ENCODE measurements around the gene ALG1. TPM values are rescaled to one million over a fixed set of nuclear protein-coding genes. Genes with fewer than 3 reads are reported as not detected.
"Not testable (repeated sequence)": the region's sequence is repeated elsewhere in the genome, so short reads cannot be mapped to it uniquely, and the experiment has no call there.

ALG1 gene
- total RNA-seq, 1 experiment from 2014 or later = 36.2 TPM

- H2AFZ ChIP-seq (ENCODE audit: low read length); H4K91ac ChIP-seq (ENCODE audit: insufficient read length, low read depth, low read length); H3T11ph ChIP-seq (ENCODE audit: low read length); H3K23me2 ChIP-seq (ENCODE audit: insufficient read length, low read depth, low read length, poor library complexity, severe bottlenecking); H2BK120ac ChIP-seq (ENCODE audit: low read depth, low read length, poor library complexity, severe bottlenecking); H3K9me3 Mint-ChIP-seq; H3K79me1 ChIP-seq (ENCODE audit: insufficient read depth, low read depth, low read length, poor library complexity, severe bottlenecking); H3K27me3 ChIP-seq (ENCODE audit: insufficient read depth, low read length); H4K8ac ChIP-seq (replicated peaks; ENCODE audit: insufficient read length, low read depth, low read length); H3K56ac ChIP-seq (ENCODE audit: insufficient read length, low read depth, low read length); H2BK12ac ChIP-seq (ENCODE audit: insufficient read length, low read depth, low read length); H3K4me1 ChIP-seq (ENCODE audit: insufficient read depth, low read length); H3K9me3 ChIP-seq (ENCODE audit: control insufficient read depth, low read depth, low read length); H2AK5ac ChIP-seq (ENCODE audit: insufficient read length, low read length); H3K27ac ChIP-seq (ENCODE audit: insufficient read length, low read depth, low read length); H2BK5ac ChIP-seq (ENCODE audit: insufficient read length, low read length); H3K4me2 ChIP-seq (ENCODE audit: insufficient read depth, insufficient read length, low read length); H2BK15ac ChIP-seq (ENCODE audit: low read depth, low read length); H3K27me3 Mint-ChIP-seq (ENCODE audit: low read depth); H3K18ac ChIP-seq (ENCODE audit: insufficient read length, low read depth, low read length); H3K14ac ChIP-seq (ENCODE audit: insufficient read depth, low read length); H3K4ac ChIP-seq (ENCODE audit: low read depth, low read length); H3K23ac ChIP-seq (ENCODE audit: insufficient read length, low read depth, low read length); H2BK20ac ChIP-seq (ENCODE audit: low read depth, low read length, poor library complexity, severe bottlenecking); H3K79me2 ChIP-seq (ENCODE audit: insufficient read depth, low read length); DNase-seq; H4K20me1 ChIP-seq (ENCODE audit: control insufficient read depth, insufficient read depth, insufficient read length); H4K5ac ChIP-seq (ENCODE audit: insufficient read length, low read depth, low read length); H3K9ac ChIP-seq (ENCODE audit: extremely low read depth, insufficient read length, low read length): not testable (repeated sequence)
- peaks cover 13 to 23% (median 18%) of the 10 kb centered on the region in 3 experiments; a peak in 6 of 7 replicates for H3K36me3 Mint-ChIP-seq (ENCODE audit: insufficient read depth in 1 of 3, low read depth in 3 of 3)
- peaks cover 21 to 30% of the 10 kb centered on the region in 2 experiments for H3K4me1 Mint-ChIP-seq
- 0 out of 7 replicates have a peak overlapping the region, but pooled peaks of 1 of the 3 experiments have one; percentile 47 for H3K27ac Mint-ChIP-seq
- no CpG with 5 or more reads among the region's 11 CpGs for WGBS (ENCODE audit: extremely low coverage, insufficient read length, low lambda C conversion rate)
- peak overlapping the region in 1 of 2 experiments; percentile 29; a peak in 1 of 5 replicates for H3K4me3 Mint-ChIP-seq
Observed at GRCh38 chr16:5095145-5095830, 23.6 kb downstream of the ALG1 start.
